ENCODE measurements around the gene REEP3.
"Not testable (repeated sequence)": the region's sequence is repeated elsewhere in the genome, so short reads cannot be mapped to it uniquely, and the experiment has no call there.

The REEP3 gene, protein sequence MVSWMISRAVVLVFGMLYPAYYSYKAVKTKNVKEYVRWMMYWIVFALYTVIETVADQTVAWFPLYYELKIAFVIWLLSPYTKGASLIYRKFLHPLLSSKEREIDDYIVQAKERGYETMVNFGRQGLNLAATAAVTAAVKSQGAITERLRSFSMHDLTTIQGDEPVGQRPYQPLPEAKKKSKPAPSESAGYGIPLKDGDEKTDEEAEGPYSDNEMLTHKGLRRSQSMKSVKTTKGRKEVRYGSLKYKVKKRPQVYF

DNA sequence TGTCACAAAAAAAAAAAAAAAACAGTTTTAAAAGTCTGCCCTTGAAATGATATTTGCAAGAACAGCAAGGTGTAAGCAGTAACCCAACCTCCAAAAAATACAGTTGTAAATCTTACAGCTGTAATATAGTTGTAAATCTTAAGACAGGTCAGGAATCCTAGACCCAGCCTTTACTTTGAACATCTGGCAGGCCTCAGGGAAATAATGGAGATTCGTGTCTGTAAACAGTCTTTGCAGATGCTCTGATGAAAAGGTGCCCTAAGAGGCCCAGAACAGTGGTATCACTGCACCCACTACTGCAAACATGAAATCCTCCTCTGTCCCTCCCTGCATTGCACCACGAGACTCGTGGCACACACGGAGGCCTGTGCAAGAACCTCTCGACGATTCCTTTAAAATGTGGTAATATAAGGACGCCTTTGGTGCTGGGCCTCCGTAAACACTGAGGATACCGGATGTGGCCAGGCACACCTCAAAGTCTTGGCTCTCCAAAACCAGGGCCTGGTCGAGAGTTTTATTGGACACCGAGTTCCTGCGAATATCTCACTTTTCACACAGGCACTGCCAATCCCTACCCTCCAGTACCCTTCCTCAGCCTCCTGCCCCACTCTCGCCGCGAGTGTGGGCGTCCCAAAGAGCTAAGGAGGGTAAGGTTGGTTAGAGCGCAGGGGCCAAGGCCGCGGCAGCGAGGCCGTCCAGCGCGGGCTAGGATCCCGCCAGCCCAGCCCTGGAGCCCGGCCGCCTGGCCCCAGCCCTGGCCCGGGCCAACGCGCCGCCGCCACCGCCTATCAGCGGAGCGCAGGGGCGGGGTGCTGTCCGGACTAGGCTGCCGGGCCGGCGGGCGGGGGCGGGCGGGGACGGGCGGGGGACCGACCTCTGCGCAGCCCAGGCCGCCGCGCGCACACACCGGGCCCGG lies at the start of gene REEP3:
Gene REEP3, plus strand, starts transcription at position 902 of the 916 bp plus-strand sequence. CDS start 145 bp downstream, outside the sequence.
- DNase-seq (ENCODE audit: low read depth in 2 of 3, low spot score in 1 of 3): peak; percentile 16 to 24 (median 18)

DNA sequence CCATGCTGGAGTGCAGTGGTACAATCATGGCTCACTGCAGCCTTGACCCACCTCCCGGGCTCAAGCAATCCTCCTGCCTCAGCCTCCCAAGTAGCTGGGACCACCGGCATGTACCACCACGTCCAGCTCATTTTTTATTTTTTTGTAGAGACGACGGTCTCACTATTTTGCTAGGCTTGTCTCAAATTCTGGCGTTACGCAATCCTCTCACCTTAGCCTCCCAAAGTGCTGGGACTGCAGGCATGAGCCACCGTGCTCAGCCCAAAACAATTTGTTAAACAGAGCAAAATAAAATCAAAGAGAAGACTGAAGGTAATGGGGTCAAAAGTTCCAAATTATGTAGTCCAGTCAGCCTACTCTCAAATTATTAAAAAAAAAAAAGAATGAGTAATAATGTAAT lies 46.7 kb upstream of the REEP3 start:
- DNase-seq (ENCODE audit: low read depth in 2 of 3, low spot score in 1 of 3): no peak

DNA sequence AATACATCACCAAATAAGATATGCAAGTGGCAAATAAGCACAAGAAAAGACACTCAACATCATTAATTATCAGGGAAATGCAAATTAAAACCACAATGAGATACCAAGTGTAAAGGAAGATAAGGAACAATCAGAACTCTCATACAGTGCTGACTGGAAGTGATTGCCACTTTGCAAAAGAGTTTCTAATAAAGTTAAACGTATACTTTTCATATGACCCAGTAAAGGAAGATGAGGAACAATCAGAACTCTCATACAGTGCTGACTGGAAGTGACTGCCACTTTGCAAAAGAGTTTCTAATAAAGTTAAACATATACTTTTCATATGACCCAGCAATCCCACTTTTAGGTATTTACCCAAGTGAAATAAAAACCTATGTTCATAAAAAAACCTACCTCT lies 43.3 kb upstream of the REEP3 start:
- DNase-seq (ENCODE audit: low read depth in 2 of 3, low spot score in 1 of 3): no peak

DNA sequence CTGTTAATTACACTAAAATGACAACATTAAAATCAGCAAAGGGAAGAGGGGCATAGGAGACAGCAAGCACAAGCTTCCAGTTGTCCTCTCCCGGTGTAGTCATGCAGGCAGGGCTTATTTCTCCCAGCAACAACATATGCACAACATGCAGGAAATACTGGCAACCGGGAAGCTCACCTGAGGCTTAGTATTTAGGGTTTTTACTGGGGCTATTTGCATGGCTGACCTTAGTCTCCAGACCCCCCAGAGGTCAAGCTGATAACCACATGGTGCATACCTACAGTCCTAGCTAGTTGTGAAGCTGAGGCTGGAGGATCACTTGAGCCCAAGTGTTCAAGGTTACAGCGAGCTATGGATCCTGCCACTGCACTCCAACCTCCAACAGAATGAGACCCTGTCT lies 42.6 kb upstream of the REEP3 start:
- no peak for DNase-seq (ENCODE audit: low read depth in 2 of 3, low spot score in 1 of 3)

DNA sequence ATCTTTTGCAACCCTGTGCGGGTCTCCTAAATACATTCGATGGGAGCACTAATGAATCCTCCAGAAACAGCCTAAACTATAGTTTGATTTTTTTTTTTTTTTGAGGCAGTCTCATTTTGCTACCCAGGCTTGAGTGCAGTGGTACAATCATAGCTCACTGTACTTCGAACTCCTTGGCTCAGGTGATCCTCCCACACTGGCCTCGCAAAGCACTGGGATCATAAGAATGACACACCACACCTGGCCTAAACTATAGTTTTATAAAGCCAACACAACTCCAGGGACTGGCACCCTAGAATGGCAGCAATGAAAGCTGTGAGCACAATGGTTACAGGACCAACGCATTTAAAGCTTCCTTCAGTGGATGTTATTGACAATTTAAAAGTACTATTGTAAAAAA lies 41.0 kb upstream of the REEP3 start:
- no peak for DNase-seq (ENCODE audit: low read depth in 2 of 3, low spot score in 1 of 3)

DNA sequence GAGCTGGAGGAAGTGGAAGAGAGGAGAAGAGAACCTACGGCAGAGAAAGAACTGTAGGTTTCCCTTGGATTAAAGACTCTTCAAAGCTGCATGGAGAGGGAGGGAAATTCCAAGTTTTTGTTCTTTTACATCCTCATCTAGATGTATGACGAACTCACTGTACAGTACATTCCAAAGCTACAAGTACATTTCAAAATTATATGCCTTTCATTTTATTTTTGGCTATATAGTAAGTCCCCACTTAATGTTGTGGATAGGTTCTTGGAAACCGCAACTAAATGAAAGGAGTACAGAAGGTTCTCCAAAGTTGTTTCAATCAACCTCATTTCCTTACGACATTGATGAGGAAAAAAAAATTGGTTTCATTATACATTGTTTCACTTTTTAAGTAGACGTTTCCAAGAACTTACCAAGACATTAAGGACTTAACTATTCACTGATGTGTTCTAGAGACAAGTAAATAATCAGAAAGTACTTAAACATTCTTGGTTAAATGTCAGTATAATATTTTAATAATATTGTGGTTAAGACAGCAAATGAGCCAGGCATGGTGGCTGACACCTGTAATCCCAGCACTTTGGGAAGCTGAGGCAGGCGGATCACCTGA lies 39.3 kb upstream of the REEP3 start:
- no peak for DNase-seq (ENCODE audit: low read depth in 2 of 3, low spot score in 1 of 3)

DNA sequence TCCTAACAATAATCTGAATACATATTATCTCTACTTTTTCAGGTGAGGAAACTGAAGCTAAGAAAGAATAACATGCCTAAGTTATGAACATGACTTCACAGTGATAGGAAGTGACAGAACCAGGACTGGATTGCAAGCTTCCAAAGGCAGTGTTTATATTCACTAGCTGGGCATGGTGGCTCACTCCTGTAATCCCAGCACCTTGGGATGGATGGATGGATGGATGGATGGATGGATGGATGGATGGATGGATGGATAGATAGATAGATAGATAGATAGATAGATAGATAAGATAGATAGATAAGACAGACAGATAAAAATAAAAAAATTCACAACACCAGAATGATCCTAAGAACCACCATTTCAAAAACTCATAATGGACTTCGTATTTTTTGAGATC lies 37.2 kb upstream of the REEP3 start:
- no peak for DNase-seq (ENCODE audit: low read depth in 2 of 3, low spot score in 1 of 3)

DNA sequence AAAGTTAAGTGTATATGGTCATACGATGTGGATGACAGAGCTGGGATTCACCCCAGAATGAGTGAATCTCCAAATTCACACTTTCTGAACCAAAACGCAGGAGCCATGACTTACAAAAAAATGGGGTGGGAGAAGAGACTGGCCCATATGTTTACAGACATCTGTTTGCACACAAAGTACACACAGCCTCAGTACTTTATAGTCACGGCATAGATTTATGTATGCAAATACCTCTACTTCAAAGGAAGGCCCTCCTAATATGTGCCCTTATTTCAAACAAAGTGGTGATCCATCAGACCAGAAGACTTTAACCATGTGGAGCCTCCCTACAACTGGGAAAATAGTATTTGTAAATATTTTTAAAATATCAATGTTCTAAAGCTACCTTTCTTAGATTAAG lies 33.2 kb upstream of the REEP3 start:
- DNase-seq (ENCODE audit: low read depth in 2 of 3, low spot score in 1 of 3): no peak

DNA sequence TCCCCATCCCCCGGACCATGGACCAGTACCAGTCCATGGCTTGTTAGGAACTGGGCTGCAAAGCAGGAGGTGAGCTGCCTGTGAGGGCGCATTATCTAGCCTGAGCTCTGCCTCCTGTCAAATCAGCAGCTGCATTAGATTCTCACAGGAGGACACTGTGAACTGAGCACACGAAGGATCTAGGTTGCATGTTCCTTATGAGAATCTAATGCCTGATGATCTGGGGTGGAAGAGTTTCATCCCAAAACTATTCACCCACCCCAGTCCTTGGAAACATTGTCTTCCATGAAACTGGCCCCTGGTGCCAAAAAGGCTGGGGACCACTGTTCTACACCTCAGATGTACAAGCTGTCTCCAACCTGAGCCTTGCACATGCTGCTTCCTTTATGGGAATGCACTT lies 31.4 kb upstream of the REEP3 start:
- no peak for DNase-seq (ENCODE audit: low read depth in 2 of 3, low spot score in 1 of 3)

DNA sequence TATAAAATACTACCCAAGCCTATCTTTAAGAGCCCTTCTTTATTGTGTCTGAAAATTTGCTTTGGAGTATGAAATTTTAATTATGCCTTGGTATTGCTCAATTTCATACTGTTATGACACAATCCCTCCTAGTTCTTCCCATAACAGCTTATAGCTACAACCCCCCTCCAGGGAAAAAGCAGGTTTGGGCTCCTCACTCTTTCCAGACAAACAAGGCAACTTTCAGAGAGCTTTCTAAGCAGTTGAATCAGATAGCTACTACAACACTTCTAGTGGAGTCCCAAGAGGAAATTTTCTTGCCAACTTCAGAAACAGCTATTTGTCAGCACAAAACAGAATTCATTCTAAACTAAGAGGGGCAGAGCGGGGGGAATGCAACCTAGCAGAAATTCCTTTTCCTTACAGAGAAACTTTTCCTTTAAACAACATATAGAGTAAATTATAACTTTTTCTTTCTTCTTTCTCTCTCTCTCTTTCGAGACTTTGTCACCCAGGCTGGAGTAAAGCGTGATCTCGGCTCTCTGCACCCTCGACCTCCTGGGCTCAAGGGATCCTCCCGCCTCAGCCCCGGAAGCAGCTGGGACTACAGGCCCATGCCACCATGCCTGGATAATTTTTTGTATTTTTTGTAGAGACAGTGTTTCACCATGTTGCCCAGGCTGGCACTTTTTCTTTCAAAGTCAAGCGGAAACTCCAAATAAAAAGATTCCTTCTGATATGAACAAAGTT lies 29.4 kb upstream of the REEP3 start:
- DNase-seq (ENCODE audit: low read depth in 2 of 3, low spot score in 1 of 3): no peak

DNA sequence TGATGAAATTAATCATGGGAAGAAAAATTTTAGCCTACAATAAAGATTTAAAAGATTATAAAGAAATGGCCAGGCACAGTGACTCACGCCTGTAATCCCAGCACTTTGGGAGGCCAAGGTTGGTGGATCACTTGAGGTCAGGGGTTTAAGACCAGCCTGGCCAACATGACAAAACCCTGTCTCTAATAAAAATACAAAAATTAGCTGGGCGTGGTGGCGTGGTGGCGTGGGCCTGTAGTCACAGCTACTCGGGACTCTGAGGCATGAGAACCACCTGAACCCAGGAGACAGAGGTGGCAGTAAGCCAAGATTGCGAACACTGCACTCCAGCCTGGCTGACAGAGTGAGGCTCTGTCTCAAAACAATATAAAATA lies 28.9 kb upstream of the REEP3 start:
- DNase-seq (ENCODE audit: low read depth in 2 of 3, low spot score in 1 of 3): not testable (repeated sequence)

DNA sequence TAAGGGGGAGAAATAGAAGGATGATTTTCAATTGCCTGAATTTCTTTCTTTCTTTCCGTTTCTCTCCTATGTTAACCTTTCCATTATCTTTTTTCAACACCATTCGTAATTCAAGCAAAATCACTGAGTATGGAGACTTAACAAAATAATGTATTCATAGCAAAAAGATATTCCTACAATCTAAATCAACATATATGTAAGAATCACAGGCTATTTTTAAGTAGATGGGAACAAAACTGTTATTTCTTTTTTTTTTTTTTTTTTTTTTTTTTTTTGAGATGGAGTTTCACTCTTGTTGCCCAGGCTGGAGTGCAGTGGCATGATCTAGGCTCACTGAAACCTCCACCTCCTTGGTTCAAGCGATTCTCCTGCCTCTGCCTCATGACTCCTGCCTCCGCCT lies 28.2 kb upstream of the REEP3 start:
- DNase-seq (ENCODE audit: low read depth in 2 of 3, low spot score in 1 of 3): no peak

DNA sequence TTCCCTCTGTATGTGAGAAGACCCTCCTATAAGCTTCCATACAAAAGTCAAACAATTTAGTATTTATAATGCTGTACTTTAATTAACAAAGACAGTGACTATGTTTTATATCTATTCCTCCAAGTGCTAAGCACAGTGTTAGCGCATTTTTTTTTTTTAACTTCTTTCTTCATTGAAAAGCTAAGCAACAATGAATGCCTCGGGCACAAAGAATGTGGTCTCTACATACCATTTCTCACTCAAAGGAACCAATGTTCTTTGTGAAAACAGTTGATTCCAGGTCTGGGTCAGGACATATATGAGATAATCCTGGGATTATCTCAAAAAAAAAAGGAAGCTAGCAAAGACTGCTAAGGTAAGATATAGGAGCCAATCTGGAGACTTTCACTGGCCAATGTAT lies 26.2 kb upstream of the REEP3 start:
- no peak for DNase-seq (ENCODE audit: low read depth in 2 of 3, low spot score in 1 of 3)

DNA sequence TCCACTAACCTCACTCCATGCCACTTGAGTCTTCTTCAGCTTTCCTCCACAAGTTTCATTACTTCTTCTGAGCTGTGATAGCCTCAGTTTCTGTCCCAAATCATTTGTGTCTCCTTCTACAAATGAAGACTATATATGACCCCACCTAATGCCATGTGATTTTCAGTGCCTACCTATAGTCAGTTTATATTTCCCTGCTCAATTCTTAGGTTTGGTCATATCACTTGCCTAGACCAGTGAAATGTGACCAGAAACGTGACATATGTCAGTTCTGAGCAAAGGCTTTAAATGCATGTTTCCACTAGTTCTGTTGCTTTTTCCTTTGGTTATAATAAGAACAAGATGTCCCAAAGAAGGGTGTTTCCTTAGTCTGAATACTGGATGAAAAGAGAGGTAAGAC lies 24.6 kb upstream of the REEP3 start:
- DNase-seq (ENCODE audit: low read depth in 2 of 3, low spot score in 1 of 3): no peak

DNA sequence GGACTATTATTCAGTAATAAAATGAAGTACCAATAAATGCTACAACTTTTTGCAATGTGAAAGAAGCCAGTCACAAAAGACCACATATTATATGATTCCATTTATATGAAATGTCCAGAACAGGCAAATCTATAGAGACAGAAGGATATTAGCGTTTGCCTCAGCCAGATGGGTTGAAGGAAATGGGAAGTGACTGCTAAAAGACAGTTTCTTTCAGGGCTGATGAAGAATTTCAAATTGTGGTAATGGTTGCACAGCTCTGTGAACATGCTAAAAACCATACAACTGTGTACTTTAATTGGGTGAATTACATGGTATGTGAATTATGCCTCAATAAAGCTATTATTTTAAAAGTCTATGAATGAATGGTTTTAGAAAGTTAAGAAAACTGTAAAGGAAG lies 23.9 kb upstream of the REEP3 start:
- no peak for DNase-seq (ENCODE audit: low read depth in 2 of 3, low spot score in 1 of 3)

DNA sequence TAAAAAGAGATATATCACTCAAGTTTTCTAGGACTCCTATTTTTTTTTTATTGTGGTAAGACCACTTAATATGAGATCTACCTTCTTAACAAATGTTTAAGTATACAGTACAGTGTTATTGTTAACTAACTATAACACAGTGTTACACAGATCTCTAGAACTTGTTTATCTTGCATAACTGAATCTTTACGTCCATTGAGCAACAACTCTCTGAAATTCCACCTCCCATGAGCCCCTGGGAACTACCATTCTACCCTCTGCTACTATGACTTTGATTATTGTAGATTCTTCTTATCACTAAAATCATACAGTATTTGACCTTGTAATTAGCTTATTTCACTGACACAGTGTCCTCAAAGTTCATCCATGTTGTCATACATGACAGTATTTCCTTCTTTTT lies 22.5 kb upstream of the REEP3 start:
- no peak for DNase-seq (ENCODE audit: low read depth in 2 of 3, low spot score in 1 of 3)

DNA sequence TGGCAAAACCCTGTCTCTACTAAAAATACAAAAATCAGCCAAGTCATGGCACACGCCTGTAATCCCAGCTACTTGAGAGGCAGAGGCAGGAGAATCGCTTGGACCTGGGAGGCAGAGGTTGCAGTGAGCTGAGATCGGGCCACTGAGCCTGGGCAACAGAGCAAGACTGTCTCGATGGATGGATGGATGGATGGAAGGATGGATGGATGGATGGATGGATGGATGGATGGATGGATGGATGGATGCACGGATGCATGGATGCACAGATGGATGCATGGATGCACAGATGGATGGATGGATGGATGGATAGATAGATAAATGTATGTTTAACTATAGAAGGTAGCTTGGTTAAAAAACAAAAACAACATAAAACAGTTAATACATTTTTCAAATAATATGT lies 20.6 kb upstream of the REEP3 start:
- DNase-seq (ENCODE audit: low read depth in 2 of 3, low spot score in 1 of 3): not testable (repeated sequence)

DNA sequence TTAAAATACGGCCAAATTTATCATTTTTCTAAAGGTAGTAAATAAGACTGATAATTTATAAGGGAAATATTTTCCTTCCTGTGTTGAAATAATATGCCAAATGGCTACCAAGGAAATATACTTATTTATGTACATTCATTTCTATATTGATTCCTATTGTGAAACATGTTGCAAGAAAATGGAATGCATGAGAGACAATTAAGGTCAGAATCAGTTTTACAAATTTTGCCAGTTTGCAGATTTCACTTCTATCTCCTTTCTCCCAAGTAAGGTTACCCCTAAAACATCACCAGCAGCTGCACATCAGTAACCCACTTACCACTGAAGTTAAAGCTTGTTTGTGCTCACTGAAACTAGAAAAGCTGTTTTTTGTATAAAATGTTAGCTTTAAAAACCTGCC lies 19.2 kb upstream of the REEP3 start:
- no peak for DNase-seq (ENCODE audit: low read depth in 2 of 3, low spot score in 1 of 3)

DNA sequence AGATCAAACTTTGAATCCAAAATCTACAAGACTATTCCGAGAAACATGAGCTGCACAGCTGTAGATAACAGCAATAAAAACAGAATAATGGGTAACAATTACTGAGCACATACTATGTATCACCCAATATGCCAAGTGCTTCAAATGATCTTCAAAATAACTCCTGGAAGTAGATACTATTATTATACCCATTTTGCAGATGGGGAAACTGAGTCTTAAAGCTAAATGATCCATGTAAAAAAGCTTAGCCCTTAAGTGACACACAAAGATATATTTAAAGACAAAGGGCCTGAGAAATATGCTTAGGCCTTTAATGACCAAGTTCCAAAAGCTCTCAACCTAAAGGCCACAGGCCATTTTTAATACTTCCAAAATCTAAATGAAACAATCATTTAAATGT lies 18.4 kb upstream of the REEP3 start:
- no peak for DNase-seq (ENCODE audit: low read depth in 2 of 3, low spot score in 1 of 3)

DNA sequence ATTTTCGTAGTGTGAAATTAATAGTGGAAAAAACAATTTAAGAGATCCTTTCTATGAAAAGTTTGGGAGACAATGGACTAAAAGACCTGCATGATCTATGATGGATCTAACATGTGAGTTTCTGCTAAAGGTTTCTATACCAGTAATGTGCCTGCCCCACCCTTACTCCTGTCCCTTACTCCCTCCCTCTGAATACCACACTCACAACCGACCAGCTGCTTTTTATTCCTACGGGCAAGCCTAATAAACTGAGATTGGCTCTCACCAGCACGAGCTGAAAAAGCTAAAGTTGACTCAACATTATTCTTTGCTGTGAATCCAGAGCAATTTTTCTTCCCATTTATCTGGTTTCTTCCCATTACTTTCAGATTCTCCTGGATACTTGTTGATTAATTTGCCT lies 17.8 kb upstream of the REEP3 start:
- no peak for DNase-seq (ENCODE audit: low read depth in 2 of 3, low spot score in 1 of 3)

DNA sequence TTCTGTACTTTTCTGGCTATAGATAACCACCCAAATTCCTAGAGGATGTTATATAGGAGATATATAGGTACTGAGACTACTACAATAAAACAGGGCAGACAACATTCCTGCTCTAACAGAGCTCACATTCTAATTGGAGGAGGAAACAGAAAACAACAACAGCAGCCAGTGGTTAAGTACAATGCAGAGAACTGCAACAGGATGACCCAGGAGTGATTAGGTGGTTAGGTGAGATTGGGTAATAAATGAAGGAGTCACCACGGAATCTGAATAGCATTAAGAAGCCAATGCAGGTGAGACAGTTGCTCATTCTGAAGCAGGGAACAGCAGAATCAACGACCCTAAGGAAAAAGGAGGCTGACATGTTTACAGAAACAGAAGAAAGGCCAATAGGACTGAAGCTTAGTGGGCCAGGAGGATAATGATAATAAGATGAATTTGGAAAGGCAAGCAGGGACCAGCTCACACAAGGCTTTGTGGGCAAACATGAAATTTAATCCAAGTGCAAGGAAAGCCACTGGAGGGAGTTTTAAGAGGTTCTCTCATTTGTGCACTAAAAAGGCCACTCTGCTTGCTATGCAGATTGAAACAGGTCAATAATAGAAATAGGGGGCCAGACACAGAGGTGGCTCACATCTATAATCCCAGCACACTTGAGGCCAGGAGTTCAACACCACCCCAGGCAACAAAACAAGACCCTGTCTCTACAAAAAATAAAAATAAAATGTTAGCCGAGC lies 16.9 kb upstream of the REEP3 start:
- no peak for DNase-seq (ENCODE audit: low read depth in 2 of 3, low spot score in 1 of 3)
